Osteocyte (in vitro differentiated cells): ENCODE data around the gene PADI1. TPM values are rescaled to one million over a fixed set of nuclear protein-coding genes. Genes with fewer than 3 reads are reported as not detected.

Experiments
- DNase-seq: peaks from one replicate; pipeline ENCODE4 v3.0.0; 2021; ENCODE audit warnings: mixed read lengths; ENCODE audit not compliant: unreplicated experiment; ENCODE audit errors: extremely low spot score
- H3K27ac Mint-ChIP-seq: one replicate; pipeline ENCODE4 v1.8.0; 2021; ENCODE audit warnings: mild to moderate bottlenecking, mixed read lengths; ENCODE audit not compliant: unreplicated experiment
- H3K27me3 Mint-ChIP-seq: one replicate; pipeline ENCODE4 v1.8.0; 2021; ENCODE audit warnings: mixed read lengths; ENCODE audit not compliant: unreplicated experiment
- H3K36me3 Mint-ChIP-seq: one replicate; pipeline ENCODE4 v1.8.0; 2021; ENCODE audit warnings: mixed read lengths; ENCODE audit not compliant: unreplicated experiment
- H3K4me1 Mint-ChIP-seq: one replicate; pipeline ENCODE4 v1.8.0; 2021; ENCODE audit warnings: mixed read lengths; ENCODE audit not compliant: unreplicated experiment
- H3K4me3 Mint-ChIP-seq: one replicate; pipeline ENCODE4 v1.8.0; 2021; ENCODE audit warnings: mild to moderate bottlenecking, moderate library complexity, mixed read lengths; ENCODE audit not compliant: unreplicated experiment
- H3K9me3 Mint-ChIP-seq: one replicate; pipeline ENCODE4 v1.8.0; 2021; ENCODE audit warnings: mixed read lengths; ENCODE audit not compliant: unreplicated experiment
- CTCF ChIP-seq: fragments of 200-600 bp; sonication (generic); IDR thresholded peaks from 2 replicates; pipeline ENCODE4 v1.5.0; 2021; ENCODE audit warnings: antibody characterized with exemption, mild to moderate bottlenecking, moderate library complexity
- microRNA-seq: library from miRNA; unstranded; fragments of <30 nt; microRNA quantifications from one replicate; pipeline ENCODE4 v1.1.0, GENCODE V29; 2020; ENCODE audit not compliant: unreplicated experiment
- total RNA-seq: library from RNA; stranded (reverse); gene quantifications from 2 replicates; pipeline ENCODE4 v1.2.1, GENCODE V29; 2021

Gene PADI1
- total RNA-seq, 1 donor from 2014 or later: 1.7 TPM

GRCh38 chr1:17293681-17294425 lies 88.9 kb downstream of the PADI1 start:
- no peak for DNase-seq
- no peak for TF ChIP-seq CTCF

GRCh38 chr1:17295292-17295691 lies 90.4 kb downstream of the PADI1 start:
- Mint-ChIP-seq H3K27ac (no peak overlapping the region), H3K4me1 (peaks cover 7% of the 10 kb centered on the region), H3K4me3 (no peak overlapping the region), H3K27me3 (peaks cover 21% of the 10 kb centered on the region), H3K36me3 (no peaks in the 10 kb centered on the region), H3K9me3 (peaks cover 5% of the 10 kb centered on the region)
- DNase-seq: no peak
- TF ChIP-seq CTCF: no peak

More at GRCh38 chr1:17293681-17294425, 88.9 kb downstream of the PADI1 start:
- H3K4me1 Mint-ChIP-seq: peaks cover 16% of the 10 kb centered on the region
- no peaks in the 10 kb centered on the region for H3K36me3 Mint-ChIP-seq
- H3K9me3 Mint-ChIP-seq: peaks cover 3% of the 10 kb centered on the region
- no peak overlapping the region for H3K27ac Mint-ChIP-seq
- no peak overlapping the region for H3K4me3 Mint-ChIP-seq
- H3K27me3 Mint-ChIP-seq: peaks cover 13% of the 10 kb centered on the region

Small RNA genes within 50 kb of the gene (microRNA-seq; reads per million reads assigned to microRNA genes)
- gene MIR3972: not detected

Other genes starting within 250 kb of the PADI1 start
- 169 and 172 TPM in 2 replicates for gene MFAP2, start 224.5 kb upstream of the PADI1 start, total RNA-seq
- 69.6 and 69.9 TPM in 2 replicates for gene ATP13A2, start 193.2 kb upstream of the PADI1 start, total RNA-seq
- gene SDHB, start 151.1 kb upstream of the PADI1 start, total RNA-seq: 56.5 and 69.0 TPM in 2 replicates
- 111 TPM in 2 replicates for gene PADI2, start 85.7 kb upstream of the PADI1 start, total RNA-seq
- 0.39 and 0.73 TPM in 2 replicates for gene PADI3, start 44.0 kb downstream of the PADI1 start, total RNA-seq
- gene PADI4, start 103.1 kb downstream of the PADI1 start, total RNA-seq: 0.50 TPM in 1 of 2 replicates, not detected in the other
- not detected in 2 replicates for gene PADI6, start 167.1 kb downstream of the PADI1 start, total RNA-seq
- 102 and 104 TPM in 2 replicates for gene RCC2, start 234.5 kb downstream of the PADI1 start, total RNA-seq